NCI-H748 treated with DMSO at 0.1 percent for 48 hours (cell line): Measurements from ENCODE around the gene SLC35D2.
A peak's percentile ranks its signal among the peaks of the same experiment; 100 is the strongest.
"Not testable (repeated sequence)": the region's sequence is repeated elsewhere in the genome, so short reads cannot be mapped to it uniquely, and the experiment has no call there.

ENCODE experiments used
- DNase-seq: peaks from one replicate; lab custom pipeline; 2025; lab: John Stamatoyannopoulos, UW

Gene SLC35D2

GRCh38 chr9:96361668-96362067, 21.8 kb downstream of the SLC35D2 start:
- DNase-seq, result no peak

- no peak for DNase-seq
Measured at GRCh38 chr9:96360976-96361375, 22.5 kb downstream of the SLC35D2 start.

DNA sequence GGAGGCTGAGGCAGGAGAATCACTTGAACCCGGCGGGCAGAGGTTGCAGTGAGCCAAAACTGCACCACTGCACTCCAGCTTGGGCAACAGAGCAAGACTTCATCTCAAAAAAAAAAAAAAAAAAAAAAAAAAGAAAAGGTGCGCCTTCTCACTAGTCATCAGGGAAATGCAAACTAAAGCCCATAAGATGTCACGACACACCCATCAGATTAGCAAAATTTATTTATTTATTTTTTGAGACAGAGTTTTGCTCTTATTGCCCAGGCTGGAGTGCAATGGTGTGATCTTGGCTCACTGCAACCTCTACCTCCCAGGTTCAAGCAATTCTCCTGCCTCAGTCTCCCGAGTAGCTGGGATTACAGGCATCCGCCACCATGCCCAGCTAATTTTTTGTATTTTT, 23.0 kb downstream of the SLC35D2 start:
- not testable (repeated sequence) for DNase-seq

DNA sequence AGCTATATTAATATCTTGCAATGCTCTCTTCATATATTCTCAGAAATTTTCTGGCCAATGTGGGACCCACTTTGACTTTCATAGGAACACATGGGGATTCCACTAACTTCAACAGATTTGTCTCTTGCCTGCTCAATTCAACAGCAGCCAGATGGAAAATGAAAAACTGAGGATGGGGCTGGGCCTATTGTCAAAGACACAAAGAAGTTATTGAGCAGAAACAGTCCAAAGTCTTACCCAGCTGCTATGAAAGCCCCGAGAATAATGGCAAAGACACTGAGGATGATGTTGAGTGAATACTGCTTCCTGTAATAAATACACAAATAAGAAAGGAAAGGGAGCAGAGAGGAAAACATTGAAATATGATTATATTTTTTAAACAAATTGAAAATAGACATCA, 32.6 kb downstream of the SLC35D2 start:
- no peak for DNase-seq

DNA sequence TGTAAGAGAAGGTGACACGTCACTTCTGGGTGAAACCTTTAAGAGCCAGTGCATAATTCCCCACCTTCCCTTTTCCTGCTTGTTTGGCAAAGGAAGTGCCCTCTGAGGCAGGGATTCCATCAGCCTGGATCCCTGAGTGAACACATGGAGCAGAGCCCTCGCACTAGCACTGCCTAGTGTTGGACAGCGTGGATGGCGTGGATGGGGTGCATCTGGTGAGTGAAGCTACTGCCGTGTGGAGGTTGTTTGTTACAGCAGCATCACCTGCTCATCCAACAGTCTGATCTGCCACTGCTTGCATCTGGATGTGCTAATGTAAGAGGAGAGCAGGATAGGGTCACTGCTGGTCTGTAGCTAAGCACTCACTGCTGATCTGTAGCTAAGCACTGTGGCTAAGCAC, 35.2 kb downstream of the SLC35D2 start:
- DNase-seq, result no peak

DNA sequence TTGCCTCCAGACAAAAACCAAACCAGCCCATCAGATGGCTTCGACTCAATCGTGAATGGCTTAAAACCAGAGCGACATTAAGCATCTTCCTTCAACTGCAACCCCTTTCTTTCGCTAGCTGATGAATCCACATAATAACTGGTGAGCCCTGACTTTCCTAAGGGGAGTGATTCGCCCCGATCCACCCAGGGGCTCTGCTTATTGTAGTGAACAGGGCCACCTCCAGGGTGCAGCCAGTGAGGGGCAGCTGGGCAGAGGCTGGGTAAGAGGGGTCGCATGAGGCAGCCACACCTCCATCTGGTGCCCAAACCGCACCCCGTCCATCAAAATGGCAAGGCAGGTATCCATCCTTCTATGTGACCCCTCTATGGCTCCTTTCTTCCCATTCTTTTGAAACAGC, 38.0 kb downstream of the SLC35D2 start:
- no peak for DNase-seq

GRCh38 chr9:96344458-96345180, 38.9 kb downstream of the SLC35D2 start:
- peak; percentile 64 for DNase-seq

- no peak for DNase-seq
Measured at GRCh38 chr9:96343515-96344360, 39.8 kb downstream of the SLC35D2 start.

- DNase-seq, result no peak
Measured at GRCh38 chr9:96342571-96343245, 40.8 kb downstream of the SLC35D2 start.

- DNase-seq, result no peak
Measured at GRCh38 chr9:96340707-96341106, 42.8 kb downstream of the SLC35D2 start.

- DNase-seq, result no peak
Measured at GRCh38 chr9:96338299-96338698, 45.2 kb downstream of the SLC35D2 start.

DNA sequence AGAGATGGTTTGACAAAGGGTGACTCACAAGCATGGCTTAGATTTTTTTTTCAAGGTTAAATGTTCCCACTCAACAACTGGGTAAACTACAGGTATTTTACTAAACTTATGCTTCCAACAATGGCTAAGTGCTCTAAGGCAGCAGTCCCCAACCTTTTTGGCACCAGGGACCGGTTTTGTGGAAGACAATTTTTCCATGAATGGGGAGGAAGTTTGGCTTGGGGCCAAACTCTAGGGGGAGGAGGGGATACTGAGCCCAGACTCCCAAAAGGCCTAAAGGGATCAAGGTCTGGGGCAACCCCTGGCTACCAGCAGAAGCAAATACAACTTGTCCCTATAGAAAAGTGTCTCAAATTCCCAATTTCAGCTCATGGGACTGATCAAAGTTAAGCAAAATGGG, 49.6 kb downstream of the SLC35D2 start:
- DNase-seq, result no peak

- DNase-seq, result no peak
Measured at GRCh38 chr9:96331236-96331947, 52.1 kb downstream of the SLC35D2 start.

DNA sequence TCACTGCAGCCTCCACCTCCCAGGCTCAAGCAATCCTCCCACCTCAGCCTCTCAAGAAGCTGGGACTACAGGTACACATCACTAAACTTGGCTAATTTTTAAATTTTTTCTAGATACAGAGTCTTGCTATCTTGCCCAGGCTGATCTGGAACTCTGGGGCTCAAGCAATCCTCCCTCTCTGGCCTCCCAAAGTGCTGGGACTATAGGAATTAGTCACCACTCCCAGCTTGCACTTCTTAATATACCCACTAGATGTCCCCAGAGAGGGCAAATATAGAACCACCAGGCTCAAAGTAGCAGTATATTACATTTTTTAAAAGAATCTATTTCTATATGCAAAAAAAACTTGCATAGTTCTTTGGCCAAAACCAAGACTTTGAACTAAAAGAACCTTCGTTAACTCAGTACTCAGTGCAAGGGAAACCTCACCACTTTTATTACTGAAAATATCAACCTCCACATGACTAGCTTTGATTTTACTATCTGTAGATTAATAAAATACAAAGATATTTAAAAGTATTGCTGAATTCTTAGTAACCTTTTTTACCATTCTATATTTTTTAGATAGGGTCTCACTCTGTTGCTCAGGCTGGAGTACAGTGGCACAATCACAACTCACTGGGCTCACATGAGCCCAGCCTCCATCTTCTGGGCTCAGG, 55.7 kb downstream of the SLC35D2 start:
- peak; percentile 22 for DNase-seq

- DNase-seq, result no peak
Measured at GRCh38 chr9:96323169-96323568, 60.3 kb downstream of the SLC35D2 start.

DNA sequence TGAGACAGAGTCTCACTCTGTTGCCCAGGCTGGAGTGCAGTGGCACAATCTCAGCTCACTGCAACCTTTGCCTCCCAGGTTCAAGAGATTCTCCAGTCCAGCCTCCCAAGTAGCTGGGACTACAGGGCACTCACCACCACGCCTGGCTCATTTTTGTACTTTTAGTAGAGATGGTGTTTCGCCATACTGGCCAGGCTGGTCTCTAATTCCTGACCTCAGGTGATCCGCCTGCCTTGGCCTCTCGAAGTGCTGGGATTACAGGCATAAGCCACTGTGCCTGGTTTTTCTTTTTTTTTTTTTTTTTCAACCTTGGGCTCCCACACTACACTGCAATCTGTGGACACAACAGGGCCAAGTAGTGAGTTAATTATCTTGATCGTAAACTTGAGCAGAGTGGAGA, 60.8 kb downstream of the SLC35D2 start:
- DNase-seq, result not testable (repeated sequence)

GRCh38 chr9:96322210-96322609, 61.3 kb downstream of the SLC35D2 start:
- DNase-seq, result not testable (repeated sequence)

- DNase-seq, result no peak
Measured at GRCh38 chr9:96321515-96321914, 62.0 kb downstream of the SLC35D2 start.

GRCh38 chr9:96320749-96321280, 62.7 kb downstream of the SLC35D2 start:
- DNase-seq, result no peak

GRCh38 chr9:96318921-96319565, 64.5 kb downstream of the SLC35D2 start:
- DNase-seq, result no peak
